ENCODE data around the gene BCL2L1. TPM values are rescaled to one million over a fixed set of nuclear protein-coding genes. Genes with fewer than 3 reads are reported as not detected.

Gene BCL2L1
- total RNA-seq, 1 experiment from 2014 or later = 277 TPM

GRCh38 chr20:31654534-31654933, 68.1 kb downstream of the BCL2L1 start:
- DNase-seq (no peak), ATAC-seq (no peak)
- Histone ChIP-seq H3K27me3 (ENCODE audit: low read length) (no peaks in the 10 kb centered on the region), H3K9ac (ENCODE audit: low read length) (no peak overlapping the region), H2AFZ (ENCODE audit: low read length) (no peak overlapping the region), H3K9me2 (replicated peaks; ENCODE audit: low read length) (no peaks in the 10 kb centered on the region), H3K36me3 (ENCODE audit: low read depth, low read length) (no peaks in the 10 kb centered on the region), H4K20me1 (ENCODE audit: low read length) (no peaks in the 10 kb centered on the region), H3K4me2 (ENCODE audit: low read length) (no peak overlapping the region), H3K9me3 (ENCODE audit: low read length) (no peaks in the 10 kb centered on the region), H3K4me3 (ENCODE audit: low read length) (no peak overlapping the region), H3F3A (ENCODE audit: low read length, unreplicated experiment) (no peaks in the 10 kb centered on the region), H3K27ac (ENCODE audit: low read length) (no peak overlapping the region), H3K79me2 (ENCODE audit: low read length) (no peaks in the 10 kb centered on the region), H3K4me1 (ENCODE audit: insufficient read depth, low read length) (peaks cover 11% of the 10 kb centered on the region)
- ChIA-PET CTCF (interaction anchor here (1.1 kb wide), 1 partner anchor 20 kb away, joined by 3 read pairs; no protein-coding TSS in a partner anchor), POLR2A (ENCODE audit: unreplicated experiment) (interaction anchor here (0.7 kb wide), 1 partner anchor 70 kb away, joined by 3 read pairs; no protein-coding TSS in a partner anchor)
- BruUV-seq (replicated peaks) = no TSS peak
- intact Hi-C loops (cut with micrococcal nuclease) = no loop called here
- no peak for TF ChIP-seq EZH2 (IDR thresholded peaks at IDR 0.05; ENCODE audit: low read length, unreplicated experiment)
- no peak for TF ChIP-seq CTCF (conservative IDR thresholded peaks at IDR 0.05; ENCODE audit: low read depth, low read length)
- TF ChIP-seq EZH2phosphoT487 (IDR thresholded peaks at IDR 0.05; ENCODE audit: borderline replicate concordance, low read length) = no peak

GRCh38 chr20:31653561-31653960, 69.1 kb downstream of the BCL2L1 start:
- no peak overlapping the region for H3K4me2 ChIP-seq (ENCODE audit: low read length)
- peaks cover 11% of the 10 kb centered on the region for H3K4me1 ChIP-seq (ENCODE audit: insufficient read depth, low read length)

More at GRCh38 chr20:31653561-31653960, 69.1 kb downstream of the BCL2L1 start:
- intact Hi-C loops (cut with micrococcal nuclease) = no loop called here
- no peaks in the 10 kb centered on the region for H3K79me2 ChIP-seq (ENCODE audit: low read length)
- H3K9me2 ChIP-seq (replicated peaks; ENCODE audit: low read length) = no peaks in the 10 kb centered on the region
- no peak for TF ChIP-seq CTCF (conservative IDR thresholded peaks at IDR 0.05; ENCODE audit: low read depth, low read length)
- TF ChIP-seq EZH2 (IDR thresholded peaks at IDR 0.05; ENCODE audit: low read length, unreplicated experiment) = no peak
- no peak for TF ChIP-seq EZH2phosphoT487 (IDR thresholded peaks at IDR 0.05; ENCODE audit: borderline replicate concordance, low read length)
- no peaks in the 10 kb centered on the region for H3F3A ChIP-seq (ENCODE audit: low read length, unreplicated experiment)
- no peak overlapping the region for H3K9ac ChIP-seq (ENCODE audit: low read length)
- H3K27me3 ChIP-seq (ENCODE audit: low read length) = no peaks in the 10 kb centered on the region
- CTCF ChIA-PET = interaction anchor here (1.1 kb wide), 1 partner anchor 19 kb away, joined by 3 read pairs; no protein-coding TSS in a partner anchor
- no peak for DNase-seq
- ATAC-seq = peak; percentile 21
- no peak overlapping the region for H3K27ac ChIP-seq (ENCODE audit: low read length)
- H2AFZ ChIP-seq (ENCODE audit: low read length) = no peak overlapping the region
- H3K36me3 ChIP-seq (ENCODE audit: low read depth, low read length) = no peaks in the 10 kb centered on the region
- no TSS peak for BruUV-seq (replicated peaks)
- H3K9me3 ChIP-seq (ENCODE audit: low read length) = no peaks in the 10 kb centered on the region
- POLR2A ChIA-PET (ENCODE audit: unreplicated experiment) = interaction anchor here (0.6 kb wide), 1 partner anchor 71 kb away, joined by 4 read pairs; no protein-coding TSS in a partner anchor
- no peak overlapping the region for H3K4me3 ChIP-seq (ENCODE audit: low read length)
- no peaks in the 10 kb centered on the region for H4K20me1 ChIP-seq (ENCODE audit: low read length)

Measured in PC-3 (cell line).